Limb (tissue), 2 donors: ENCODE measurements around the gene FAM110A.
"Not testable (repeated sequence)": the region's sequence is repeated elsewhere in the genome, so short reads cannot be mapped to it uniquely, and the experiment has no call there.

ENCODE experiments used
- DNase-seq, 2 donors: peaks; one replicate each; pipeline ENCODE4 v3.0.0-alpha.2; 2016; ENCODE audit errors: extremely low spot score in 2 of 2

The FAM110A gene

DNA sequence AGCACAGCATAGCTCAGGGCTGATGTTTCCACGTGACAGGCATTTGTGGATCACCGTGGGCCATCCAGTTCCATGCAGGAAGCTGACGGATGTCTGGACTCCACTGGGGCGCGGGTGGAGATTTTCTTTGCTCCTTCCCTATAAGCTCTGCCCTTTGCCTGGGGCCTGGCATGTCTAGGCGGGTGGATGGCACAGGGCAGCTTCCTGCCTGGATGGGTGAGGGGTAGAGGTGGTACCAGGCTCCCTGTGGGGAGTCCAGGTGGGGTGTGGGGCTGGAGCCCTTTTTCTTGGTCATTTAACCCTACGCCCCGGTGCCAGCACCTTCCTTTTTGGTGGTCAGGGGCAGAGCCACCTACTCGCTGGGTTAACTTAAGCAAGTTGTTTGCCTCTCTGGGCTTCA lies 10.4 kb downstream of the FAM110A start:
- no peak for DNase-seq

DNA sequence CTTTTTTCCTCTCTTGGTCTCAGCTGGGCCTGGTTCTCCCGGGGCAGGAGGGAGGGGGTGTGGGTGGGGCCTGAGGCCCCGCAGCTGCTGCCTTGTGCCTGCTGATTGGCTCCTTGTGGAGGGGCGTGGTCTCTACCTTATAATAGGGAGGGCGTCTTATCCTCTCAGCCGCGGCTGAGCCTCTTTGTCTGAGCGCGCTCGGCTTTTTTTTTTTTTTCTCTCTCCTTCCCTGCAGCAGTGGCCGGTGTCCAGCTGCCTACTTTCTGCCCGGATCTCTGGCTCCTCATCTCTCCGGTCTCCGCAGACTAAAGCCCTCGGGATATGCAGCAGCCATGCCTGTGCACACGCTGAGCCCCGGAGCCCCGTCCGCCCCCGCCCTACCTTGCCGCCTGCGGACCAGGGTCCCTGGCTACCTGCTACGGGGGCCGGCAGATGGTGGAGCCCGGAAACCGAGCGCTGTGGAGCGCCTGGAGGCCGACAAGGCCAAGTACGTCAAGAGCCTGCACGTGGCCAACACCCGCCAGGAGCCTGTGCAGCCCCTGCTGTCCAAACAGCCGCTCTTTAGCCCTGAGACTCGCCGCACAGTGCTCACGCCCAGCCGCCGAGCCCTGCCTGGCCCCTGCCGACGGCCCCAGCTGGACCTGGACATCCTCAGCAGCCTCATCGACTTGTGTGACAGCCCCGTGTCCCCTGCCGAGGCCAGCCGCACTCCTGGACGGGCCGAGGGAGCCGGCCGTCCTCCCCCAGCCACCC lies 11.1 kb downstream of the FAM110A start:
- DNase-seq: peak; percentile 76 to 89

DNA sequence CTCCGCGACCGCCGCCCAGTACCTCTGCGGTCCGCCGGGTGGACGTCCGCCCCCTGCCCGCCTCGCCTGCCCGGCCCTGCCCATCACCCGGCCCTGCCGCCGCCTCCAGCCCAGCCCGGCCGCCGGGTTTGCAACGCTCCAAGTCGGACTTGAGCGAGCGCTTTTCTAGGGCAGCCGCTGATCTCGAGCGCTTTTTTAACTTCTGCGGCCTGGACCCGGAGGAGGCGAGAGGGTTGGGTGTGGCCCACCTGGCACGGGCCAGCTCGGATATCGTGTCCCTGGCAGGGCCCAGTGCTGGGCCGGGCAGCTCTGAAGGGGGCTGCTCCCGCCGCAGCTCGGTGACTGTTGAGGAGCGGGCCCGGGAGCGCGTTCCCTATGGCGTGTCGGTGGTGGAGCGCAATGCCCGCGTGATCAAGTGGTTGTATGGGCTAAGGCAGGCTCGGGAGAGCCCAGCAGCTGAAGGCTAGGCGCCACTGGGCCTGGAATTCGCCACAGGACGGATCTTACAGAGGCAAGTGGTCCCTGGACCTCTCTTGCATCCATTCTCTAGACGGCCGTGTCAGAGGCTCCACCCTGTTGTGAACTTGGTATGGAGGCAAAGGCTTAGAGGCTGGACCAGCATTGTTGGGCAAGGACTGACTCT lies 11.8 kb downstream of the FAM110A start:
- DNase-seq: peak in 1 of 2 donors; percentile 45

DNA sequence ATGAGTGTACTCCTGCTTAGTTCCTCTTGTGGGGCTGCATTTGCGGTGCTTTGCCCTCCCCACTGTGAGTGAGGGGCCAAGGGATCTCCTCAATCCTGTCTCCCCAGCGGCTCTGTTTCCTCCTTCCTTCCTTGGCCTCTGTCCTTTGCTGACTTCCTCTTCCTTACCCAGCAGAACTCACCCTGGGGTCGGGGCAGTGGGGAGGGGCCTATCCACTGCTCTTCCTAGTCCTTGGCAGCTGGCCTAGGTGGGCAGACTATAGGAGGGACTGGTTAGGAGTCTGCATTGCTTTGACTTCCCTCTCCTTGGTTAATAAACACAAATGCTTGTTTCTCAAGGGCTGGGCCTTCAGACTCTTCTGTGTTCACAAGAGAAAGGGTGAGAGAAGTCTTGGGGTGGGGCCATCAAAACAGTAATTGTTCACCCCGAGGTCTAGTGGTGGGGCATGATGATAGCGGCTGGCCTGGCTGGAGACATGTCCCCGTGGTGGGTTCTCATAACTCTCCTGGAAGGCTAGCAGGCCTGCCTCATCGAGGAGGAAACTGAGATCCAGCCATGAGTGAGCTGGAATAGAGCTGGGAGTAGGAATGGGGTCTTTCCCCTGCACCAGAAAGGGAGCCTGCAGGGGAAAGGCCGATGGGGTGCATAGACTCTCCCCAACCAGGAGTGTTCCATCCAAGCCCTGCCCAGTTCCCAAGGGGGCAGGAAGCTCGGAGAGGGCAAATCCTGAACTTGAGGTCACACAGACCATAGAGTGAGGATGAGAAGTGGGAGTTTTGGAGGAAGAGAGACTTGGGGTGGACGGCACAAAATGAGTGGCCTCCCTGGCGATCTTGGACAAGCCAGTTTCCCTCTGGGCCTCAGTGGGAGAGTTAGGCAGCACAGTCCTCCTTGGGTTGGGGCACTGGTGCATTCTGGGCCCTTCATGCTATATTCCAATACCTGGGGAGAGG lies 12.7 kb downstream of the FAM110A start:
- no peak for DNase-seq

DNA sequence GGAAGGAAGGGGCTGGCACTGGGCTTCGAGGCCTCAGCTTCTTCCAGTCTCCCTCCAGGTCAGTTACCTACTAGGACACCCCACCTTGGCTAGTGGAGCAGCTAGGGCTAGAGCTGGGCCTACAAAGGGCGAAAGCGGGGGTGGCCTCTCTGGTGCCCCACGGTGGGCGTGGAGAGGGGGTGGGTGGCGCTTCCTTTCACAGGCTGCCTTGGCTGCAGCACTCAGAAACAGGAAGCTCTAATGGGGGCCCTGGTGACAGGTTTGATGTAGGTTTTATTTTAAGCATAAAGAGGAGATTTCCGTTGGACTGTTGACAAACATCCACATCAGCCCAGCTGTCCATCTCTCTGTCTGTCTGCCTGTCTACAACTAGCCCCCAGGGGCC lies 13.4 kb downstream of the FAM110A start:
- DNase-seq: no peak

DNA sequence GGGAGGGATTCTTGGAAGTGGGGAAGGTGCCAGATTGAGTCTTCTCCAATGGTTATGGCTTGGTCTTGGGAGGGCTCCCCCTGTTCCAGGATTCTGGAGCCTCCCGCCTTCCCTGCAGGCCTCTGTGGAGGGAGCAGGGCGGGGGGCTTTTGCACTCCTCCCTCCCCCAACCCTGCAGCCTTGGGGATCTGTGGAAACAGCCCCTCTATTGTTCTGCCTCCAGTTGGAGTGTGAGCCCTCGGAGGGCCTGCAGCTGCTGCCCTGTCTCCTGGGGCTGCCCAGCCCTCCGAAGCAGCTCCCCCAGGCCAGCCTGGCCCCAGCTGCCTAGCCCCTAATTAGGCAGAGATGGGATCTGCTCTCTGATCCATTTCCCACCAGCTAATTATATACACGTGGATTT lies 14.7 kb downstream of the FAM110A start:
- DNase-seq: peak in 1 of 2 donors; percentile 62

DNA sequence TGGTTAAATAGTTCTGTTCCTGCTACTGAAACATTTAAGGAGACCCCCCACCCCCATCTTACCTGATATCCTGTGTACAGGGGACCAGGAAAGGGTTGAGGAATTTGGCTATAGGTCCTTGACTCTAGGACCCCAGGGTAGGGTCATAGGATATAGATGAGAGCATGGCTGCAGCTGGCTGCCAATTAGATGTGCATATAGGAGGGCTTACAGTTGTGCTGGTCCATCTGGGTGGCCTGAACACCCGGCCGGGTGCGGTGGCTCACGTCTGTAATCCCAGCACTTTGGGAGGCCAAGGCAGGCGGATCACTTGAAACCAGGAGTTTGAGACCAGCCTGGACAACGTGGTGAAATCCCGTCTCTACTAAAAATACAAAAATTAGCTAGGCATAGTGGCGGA lies 15.2 kb downstream of the FAM110A start:
- DNase-seq: not testable (repeated sequence)

DNA sequence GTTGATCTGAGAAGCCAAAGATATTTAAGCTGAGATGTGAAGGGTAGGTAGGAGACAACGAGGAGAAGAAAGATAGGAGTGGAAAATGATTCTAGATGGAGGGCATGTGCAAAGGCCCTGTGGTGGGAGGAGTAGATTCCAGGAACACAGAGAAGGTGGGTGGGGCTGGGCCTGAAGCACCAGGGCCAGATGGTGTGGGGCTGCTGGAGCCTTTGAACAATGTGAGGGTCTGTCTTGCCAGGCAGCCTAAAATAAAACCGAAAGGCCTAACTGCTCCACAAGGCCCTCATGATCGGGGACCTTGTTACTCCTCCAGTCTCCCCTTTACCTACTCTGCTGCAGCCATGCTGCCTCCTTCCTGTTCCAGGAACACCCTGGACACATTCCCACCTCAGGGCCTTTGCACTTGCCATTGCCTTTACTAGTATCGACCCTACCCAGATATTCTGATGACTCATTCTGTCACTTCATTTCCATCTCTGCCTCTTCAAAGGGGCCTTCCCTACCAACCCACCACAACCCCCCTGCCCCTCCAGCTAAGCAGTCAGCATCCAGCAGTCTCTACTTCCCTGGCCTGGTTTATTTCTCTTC lies 20.0 kb downstream of the FAM110A start:
- DNase-seq: no peak

DNA sequence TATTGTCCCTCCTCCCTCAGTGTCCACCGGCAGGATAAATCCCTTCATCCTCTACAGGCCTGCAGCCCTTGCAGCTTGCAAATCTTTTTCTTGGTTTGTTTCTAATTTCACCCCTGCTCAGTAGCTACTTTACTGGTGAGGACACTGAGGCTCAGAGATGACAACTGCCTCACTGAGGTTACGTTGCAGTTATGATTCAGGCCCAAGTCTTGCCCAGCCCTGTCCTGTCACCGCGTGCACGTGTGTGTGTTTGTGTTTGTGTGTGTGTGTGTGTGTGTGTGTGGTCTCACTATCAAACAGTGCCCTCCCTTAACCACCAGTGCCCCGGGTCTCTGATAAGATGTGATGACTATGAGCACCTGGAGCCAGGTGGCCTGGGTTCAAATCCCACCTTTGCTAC lies 21.1 kb downstream of the FAM110A start:
- DNase-seq: no peak

DNA sequence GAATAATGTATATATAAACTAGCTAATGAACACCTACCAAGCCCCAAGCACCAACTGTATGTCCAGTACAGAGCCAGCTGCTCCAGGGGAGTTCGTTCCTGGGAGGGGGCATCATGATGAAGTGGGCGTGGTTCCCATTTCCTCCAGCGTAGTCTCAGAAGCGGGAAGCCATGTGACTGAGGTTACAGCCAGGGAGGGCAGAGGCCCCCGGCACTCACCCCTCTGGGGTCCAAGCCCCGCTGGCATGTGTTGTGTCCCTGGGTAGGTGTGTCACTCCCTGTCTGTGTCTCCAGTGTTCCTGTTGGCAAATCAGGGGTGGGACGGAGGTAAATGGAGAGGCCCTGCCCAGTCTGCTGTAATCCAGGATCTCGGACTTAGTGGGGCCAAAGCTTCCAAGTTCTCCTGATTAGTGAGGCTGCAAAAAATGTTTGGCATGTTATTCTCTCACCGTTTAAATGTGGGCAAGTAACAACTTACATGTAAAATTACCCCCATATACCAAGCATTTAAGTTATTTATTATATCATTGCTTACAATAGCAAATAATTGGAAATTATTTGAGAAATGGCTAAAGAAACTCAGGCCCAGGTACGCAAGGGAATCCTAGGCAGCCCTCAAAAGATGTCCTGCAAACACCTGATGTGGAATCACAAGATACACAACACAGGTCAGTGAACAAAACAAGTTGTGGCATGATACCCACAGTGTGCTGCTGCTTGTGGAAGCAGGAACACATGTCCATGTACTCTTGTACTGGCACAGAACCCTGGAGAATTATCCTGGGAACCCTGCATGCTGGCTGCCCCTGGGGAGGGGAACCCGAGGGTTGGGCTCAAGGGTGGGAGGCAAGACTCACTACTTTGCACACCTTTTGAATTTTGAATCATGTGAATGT lies 22.2 kb downstream of the FAM110A start:
- DNase-seq: no peak

DNA sequence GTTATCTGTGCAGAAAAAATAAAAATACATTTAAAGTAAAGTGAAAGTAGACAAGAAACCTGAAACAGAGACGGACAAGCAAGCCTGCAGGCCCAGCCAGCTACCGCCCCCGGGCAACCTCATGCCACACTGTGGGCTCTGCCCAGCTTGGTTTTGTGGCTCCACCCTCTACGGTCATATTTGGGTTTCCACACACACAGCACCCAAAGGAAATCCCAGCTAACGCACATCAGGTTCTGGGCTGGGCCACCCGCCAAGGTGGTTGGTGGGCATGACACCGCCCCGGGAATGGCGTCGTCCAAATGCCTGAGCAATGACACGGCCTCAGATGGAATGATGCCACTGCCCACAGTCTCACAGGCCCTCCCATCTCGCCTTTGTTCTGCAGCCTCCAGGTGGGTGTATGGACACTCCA lies 22.9 kb downstream of the FAM110A start:
- no peak for DNase-seq

DNA sequence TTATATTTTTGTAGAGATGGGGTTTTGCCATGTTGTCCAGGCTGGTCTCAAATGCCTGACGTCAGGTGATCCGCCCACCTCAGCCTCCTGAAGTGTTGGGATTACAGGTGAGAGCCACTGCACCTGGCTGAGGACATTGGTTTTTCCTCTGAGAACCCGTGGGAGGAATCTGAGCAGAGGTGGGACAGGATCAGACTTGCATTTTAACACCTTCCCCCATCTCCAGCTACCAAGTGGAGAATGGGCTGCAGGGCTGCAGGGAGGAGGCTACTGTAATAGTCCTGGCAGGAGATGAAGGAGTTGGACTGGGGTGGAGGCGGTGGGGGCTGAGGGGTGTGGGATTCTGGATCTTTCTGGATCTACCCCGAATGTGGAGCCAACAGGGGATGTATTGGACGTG lies 24.5 kb downstream of the FAM110A start:
- DNase-seq: no peak

DNA sequence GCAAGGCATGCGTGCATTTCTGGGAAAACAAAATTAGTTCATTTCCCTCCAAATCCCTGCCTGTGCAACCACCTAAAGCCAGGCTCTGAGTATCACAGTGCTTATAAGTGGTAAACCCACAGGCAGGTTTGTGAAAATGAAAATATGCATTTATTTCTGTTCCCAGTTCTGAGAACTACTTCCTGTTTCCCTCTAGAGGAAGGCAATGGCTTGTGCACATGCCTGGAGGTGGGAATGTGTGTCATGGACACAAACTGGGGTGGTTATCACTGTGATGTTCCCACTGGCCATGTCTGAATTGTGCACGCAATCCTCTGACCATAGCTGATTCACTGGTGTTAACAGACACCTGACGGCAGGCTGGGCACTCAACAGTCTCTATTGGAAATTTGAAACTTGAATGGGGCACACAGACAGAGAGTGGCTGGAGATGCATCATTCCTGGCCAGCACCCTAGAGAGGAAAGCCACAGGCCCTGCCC lies 26.3 kb downstream of the FAM110A start:
- no peak for DNase-seq

DNA sequence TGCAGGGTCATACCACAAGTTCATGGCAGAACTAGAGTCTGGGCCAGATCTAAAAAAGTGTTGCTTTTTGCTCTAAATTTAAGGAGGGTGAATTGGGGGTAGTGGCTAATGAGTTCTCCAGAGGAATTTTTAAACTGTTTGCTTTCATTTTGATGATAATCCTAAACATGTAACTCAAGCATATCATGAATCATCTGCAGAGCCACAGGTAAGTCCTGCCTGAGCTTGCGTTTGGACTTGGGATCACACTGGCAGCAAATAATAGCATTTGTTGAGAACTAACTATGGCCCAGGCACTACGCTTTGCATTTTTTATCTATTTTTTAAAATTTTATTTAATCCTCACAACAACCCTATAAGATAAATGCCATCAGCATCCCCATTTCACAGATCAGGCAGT lies 27.4 kb downstream of the FAM110A start:
- DNase-seq: no peak

DNA sequence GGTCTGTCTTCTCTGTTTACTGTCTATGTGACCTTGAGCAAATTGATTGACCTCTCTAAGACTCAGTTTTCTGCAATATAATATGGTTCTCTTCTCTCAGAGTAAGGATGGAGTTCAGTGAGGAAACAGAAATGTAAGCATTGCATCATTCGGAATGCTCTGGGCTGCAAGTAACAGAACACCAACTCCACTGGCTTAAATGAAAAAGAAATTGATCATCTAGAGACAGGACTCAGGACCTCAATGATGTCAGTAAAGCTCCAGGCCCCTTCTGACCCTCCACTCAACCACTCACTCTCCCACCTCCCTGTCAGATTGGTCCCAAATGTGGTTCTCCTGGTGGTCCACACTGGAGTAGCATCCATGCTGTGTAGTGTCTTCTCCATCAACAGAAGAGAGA lies 31.9 kb downstream of the FAM110A start:
- DNase-seq: no peak

DNA sequence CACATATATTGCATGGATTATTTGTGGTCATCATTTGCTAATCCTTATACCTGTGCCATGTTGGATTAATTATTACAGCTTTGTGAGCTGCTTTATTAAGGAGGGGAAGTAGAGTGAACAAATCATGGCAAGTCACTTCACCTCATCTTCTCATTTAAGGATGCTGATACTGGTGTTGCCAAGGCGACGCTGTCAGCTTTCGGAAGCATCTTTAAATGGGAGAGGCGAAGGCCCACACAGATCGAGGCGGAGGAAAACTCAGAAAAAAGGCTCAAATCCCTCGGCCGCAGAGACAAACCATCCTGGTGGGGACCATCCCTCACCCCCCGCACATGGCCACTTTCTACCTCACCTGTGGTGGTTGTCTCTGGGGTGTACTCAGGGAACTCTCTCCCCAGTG lies 34.8 kb downstream of the FAM110A start:
- no peak for DNase-seq

DNA sequence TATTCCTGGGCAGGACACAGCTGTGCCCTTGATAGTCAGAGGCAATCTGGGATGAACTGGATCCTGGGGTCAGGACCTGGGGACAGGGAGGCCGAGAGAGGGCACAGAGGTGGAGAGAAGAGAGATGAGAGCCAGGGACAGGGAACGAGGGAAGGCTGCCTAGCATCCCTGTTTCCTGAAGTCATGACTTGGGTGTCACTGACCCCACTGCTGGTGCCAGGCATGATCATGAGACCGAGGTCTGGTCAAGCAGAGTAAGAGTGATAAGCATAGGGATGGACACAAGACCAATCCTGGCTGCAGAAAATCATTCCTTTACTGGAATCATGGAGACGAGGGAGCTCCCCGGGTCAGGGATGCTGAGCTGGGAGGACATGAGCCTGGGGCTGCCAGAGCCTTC lies 36.1 kb downstream of the FAM110A start:
- no peak for DNase-seq

DNA sequence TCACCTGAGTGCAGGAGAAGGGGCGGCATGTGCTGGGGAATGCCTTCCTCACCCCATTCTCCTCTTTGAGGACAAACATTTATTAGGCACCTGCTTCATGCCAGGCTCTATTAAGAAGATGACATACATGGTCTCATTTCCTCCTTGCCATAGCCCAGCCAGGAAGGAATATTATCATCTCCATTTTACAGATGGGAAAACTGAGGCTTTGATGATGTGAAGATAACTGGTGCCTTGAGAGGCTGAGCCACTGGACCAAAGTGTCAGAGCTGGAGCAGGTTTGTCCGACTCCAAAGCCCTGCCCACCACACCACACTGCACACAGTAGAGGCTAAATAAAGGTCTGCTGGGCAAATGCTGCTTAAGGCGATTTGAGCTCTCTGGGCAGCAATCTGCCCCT lies 37.2 kb downstream of the FAM110A start:
- no peak for DNase-seq

DNA sequence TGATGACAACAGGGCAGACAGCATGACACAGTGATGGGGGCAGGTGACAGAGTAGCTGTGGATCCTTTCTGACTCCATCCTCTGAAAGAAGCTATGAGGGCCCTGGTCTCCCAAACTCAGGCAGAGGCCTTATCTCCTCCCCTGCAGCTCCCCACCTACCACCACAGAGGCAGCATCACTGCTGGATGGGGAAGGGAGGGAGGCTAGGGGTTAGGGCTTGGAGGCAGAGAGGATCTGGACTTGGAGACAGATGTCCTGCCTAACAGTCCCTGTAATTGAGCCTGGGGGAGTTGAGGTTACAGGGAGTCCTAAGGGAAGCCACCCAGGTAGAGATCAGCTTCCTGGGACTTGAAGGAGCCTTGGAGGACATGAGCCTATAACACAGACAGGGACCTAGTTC lies 37.9 kb downstream of the FAM110A start:
- DNase-seq: no peak

DNA sequence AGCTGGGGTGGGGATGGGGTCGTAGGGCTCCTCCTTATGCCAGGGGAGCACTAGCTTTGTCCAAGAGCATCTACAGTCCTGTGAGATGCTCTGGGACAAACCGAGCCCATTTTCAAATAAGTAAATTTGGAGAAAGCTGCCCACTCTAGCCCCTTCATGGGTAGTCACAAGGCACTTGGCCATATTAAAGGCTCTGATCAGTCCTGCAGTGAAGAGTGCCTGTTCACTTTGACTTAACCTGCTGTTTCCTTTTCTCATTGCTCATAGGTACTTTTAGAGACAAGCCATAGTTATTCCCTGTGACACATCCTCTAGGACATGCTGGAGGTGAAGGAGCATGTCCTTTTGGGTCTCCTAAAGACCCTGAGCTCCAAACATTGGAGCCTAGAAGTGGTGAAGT lies 38.4 kb downstream of the FAM110A start:
- DNase-seq: no peak
